K562 (cell line): ENCODE measurements around the gene SLC16A12. TPM values are rescaled to one million over a fixed set of nuclear protein-coding genes. Genes with fewer than 3 reads are reported as not detected.

Experiments
- ATAC-seq: fragments of 200-7000 bp; cut with Tn5 transposase; 3 replicates; pipeline ENCODE4 v1.9.1; 2020; ENCODE audit warnings: moderate library complexity
- BruUV-seq: library from RNA; stranded (reverse); fragments of 400-500 nt; replicated peaks from 2 replicates; lab custom pipeline; 2021; lab: Mats Ljungman, UMichigan
- CTCF ChIA-PET: fragments of 300-600 bp; formaldehyde crosslinking; extraction: SDS; loops from one replicate; lab custom pipeline; 2021; ENCODE audit warnings: low intra/inter-chr PET ratio; lab: Yijun Ruan, JAX
- POLR2A ChIA-PET: fragments of 300-600, 350-650 bp; sonication (Branson Sonifier 250); formaldehyde crosslinking; extraction: SDS; loops from one replicate; lab custom pipeline; 2021; ENCODE audit warnings: antibody characterized with exemption, inconsistent platforms; lab: Yijun Ruan, JAX
- DNase-seq, 4 experiments: peaks; one replicate each; pipeline versions ENCODE4 v3.0.0 to v3.0.0-alpha.2; 2011 to 2018; ENCODE audit warnings: low spot score in 3 of 4, mixed read lengths in 3 of 4; ENCODE audit errors: extremely low read depth in 1 of 4
- FAIRE-seq: peaks from 2 replicates; lab custom pipeline; 2011; peaks lifted over from hg19 to GRCh38; lab: Jason Lieb, UNC
- H2AFZ ChIP-seq: 2 replicates; pipeline ENCODE4 v1.6.0; 2011; ENCODE audit warnings: low read depth, low read length, control low read depth, inconsistent platforms
- H3K27ac ChIP-seq: fragments of 200-600 bp; 3 replicates; pipeline ENCODE4 v1.8.0; 2011; ENCODE audit warnings: low read depth, mild to moderate bottlenecking, control low read depth, inconsistent platforms, low read length, moderate library complexity, mixed read lengths; ENCODE audit errors: extremely low read depth
- H3K27me3 ChIP-seq, 2 experiments: fragments of 300-600 bp in 1 of 2; 2 replicates in 1 of 2; 3 replicates in 1 of 2; pipeline versions ENCODE4 v1.6.0 to v1.8.0; 2011; ENCODE audit warnings: inconsistent platforms in 2 of 2, low read length in 2 of 2, mild to moderate bottlenecking in 1 of 2, mixed read lengths in 1 of 2, moderate library complexity in 1 of 2; ENCODE audit not compliant: control insufficient read depth in 2 of 2, insufficient read depth in 2 of 2
- H3K36me3 ChIP-seq: fragments of 300-600 bp; 3 replicates; pipeline ENCODE4 v1.8.0; 2011; ENCODE audit warnings: mild to moderate bottlenecking, low read length, inconsistent platforms; ENCODE audit not compliant: control insufficient read depth, insufficient read depth
- H3K4me1 ChIP-seq, 2 experiments: fragments of 200-600 bp in 1 of 2; replicated peaks in 1 of 2; 2 replicates in 1 of 2; 3 replicates in 1 of 2; pipeline versions ENCODE4 v1.5.1 to v1.8.0; 2011; ENCODE audit warnings: inconsistent platforms in 2 of 2, low read length in 2 of 2, mild to moderate bottlenecking in 1 of 2, mixed read lengths in 1 of 2, moderate library complexity in 1 of 2; ENCODE audit not compliant: control insufficient read depth in 2 of 2, insufficient read depth in 2 of 2
- H3K4me2 ChIP-seq: 2 replicates; pipeline ENCODE4 v1.6.1; 2011; ENCODE audit warnings: low read length, control low read depth, inconsistent platforms, mixed read lengths; ENCODE audit not compliant: insufficient read depth
- H3K4me3 ChIP-seq: fragments of 200-600 bp; sonication (generic), shearing (Covaris generic); 2 replicates; pipeline ENCODE4 v1.5.1; 2016; ENCODE audit warnings: control low read depth, inconsistent platforms
- H3K79me2 ChIP-seq: fragments of 200-600 bp; 3 replicates; pipeline ENCODE4 v1.8.0; 2011; ENCODE audit warnings: low read length, inconsistent platforms; ENCODE audit not compliant: control insufficient read depth, insufficient read depth
- H3K9ac ChIP-seq, 2 experiments: 2 replicates each; pipeline versions ENCODE4 v1.6.0 to v1.6.1; 2011; ENCODE audit warnings: low read depth in 2 of 2, low read length in 2 of 2, control low read depth in 1 of 2, inconsistent platforms in 1 of 2, mild to moderate bottlenecking in 1 of 2, mixed read lengths in 1 of 2; ENCODE audit not compliant: insufficient read depth in 1 of 2
- H3K9me1 ChIP-seq: one replicate; pipeline ENCODE4 v1.6.0; 2011; ENCODE audit warnings: inconsistent platforms, mild to moderate bottlenecking, low read length, moderate library complexity; ENCODE audit not compliant: control insufficient read depth, insufficient read depth
- H3K9me3 ChIP-seq: replicated peaks from 2 replicates; pipeline ENCODE4 v1.5.1; 2011; ENCODE audit warnings: low read depth, low read length, inconsistent platforms; ENCODE audit not compliant: control insufficient read depth, insufficient read depth
- H4K20me1 ChIP-seq: replicated peaks from 2 replicates; pipeline ENCODE4 v1.6.1; 2011; ENCODE audit warnings: low read length, inconsistent platforms, mixed read lengths; ENCODE audit not compliant: control insufficient read depth, insufficient read depth
- ATF7 ChIP-seq: fragments of 450-650 bp; IDR thresholded peaks from 2 replicates; pipeline ENCODE4 v1.7.1; 2014; ENCODE audit warnings: mild to moderate bottlenecking, moderate library complexity
- ELF2 ChIP-seq: fragments of 250-450 bp; sonication (Bioruptor Pico); IDR thresholded peaks from 2 replicates; pipeline ENCODE4 v1.5.0; 2021; ENCODE audit warnings: mild to moderate bottlenecking
- ETS1 ChIP-seq: conservative IDR thresholded peaks from 2 replicates; pipeline ENCODE4 v1.6.1; 2011; ENCODE audit warnings: low read depth, mild to moderate bottlenecking, low read length; ENCODE audit not compliant: control insufficient read depth
- FUS ChIP-seq: fragments of 200-400 bp; formaldehyde crosslinking; optimal IDR thresholded peaks from 2 replicates; pipeline ENCODE3; 2017; ENCODE audit warnings: low read depth, low read length
- HDGF ChIP-seq: fragments of 450-650 bp; IDR thresholded peaks from 2 replicates; pipeline ENCODE4 v1.6.1; 2016
- MYBL2 ChIP-seq, 2 experiments: fragments of 450-650 bp in 1 of 2; sonication (generic) in 1 of 2; formaldehyde crosslinking in 1 of 2; IDR thresholded peaks; 2 replicates each; pipeline versions ENCODE4 v1.6.1 to v1.8.1; 2017 to 2022; ENCODE audit warnings: borderline replicate concordance in 1 of 2, inconsistent platforms in 1 of 2, low read depth in 1 of 2, mild to moderate bottlenecking in 1 of 2, missing genetic modification reagents in 1 of 2, moderate library complexity in 1 of 2
- NR1H2 ChIP-seq: sonication (generic); formaldehyde crosslinking; IDR thresholded peaks from 2 replicates; pipeline ENCODE4 v1.4.0; 2020; ENCODE audit warnings: mild to moderate bottlenecking, missing genetic modification reagents
- PHF20 ChIP-seq: fragments of 450-650 bp; IDR thresholded peaks from 2 replicates; pipeline ENCODE4 v1.6.1; 2018; ENCODE audit not compliant: partially characterized antibody
- RBBP5 ChIP-seq: fragments of 200-600 bp; sonication (generic); IDR thresholded peaks from 2 replicates; pipeline ENCODE4 v1.6.1; 2012; ENCODE audit warnings: borderline replicate concordance, mild to moderate bottlenecking, low read length, control low read depth, inconsistent platforms; ENCODE audit not compliant: insufficient read depth, poor library complexity, severe bottlenecking
- SRSF7 ChIP-seq: fragments of 200-400 bp; formaldehyde crosslinking; optimal IDR thresholded peaks from 2 replicates; pipeline ENCODE3; 2017; ENCODE audit warnings: mild to moderate bottlenecking, low read depth, low read length
- YBX1 ChIP-seq: fragments of 450-650 bp; IDR thresholded peaks from 2 replicates; pipeline ENCODE4 v1.7.1; 2016; ENCODE audit warnings: mild to moderate bottlenecking
- ZNF318 ChIP-seq, 2 experiments: fragments of 450-650 bp; IDR thresholded peaks; 2 replicates each; pipeline ENCODE4 v1.6.1; 2016; ENCODE audit warnings: mild to moderate bottlenecking in 2 of 2, borderline replicate concordance in 1 of 2, low read depth in 1 of 2, moderate library complexity in 1 of 2
- ZNF830 ChIP-seq: fragments of 250-450 bp; sonication (Bioruptor Pico); IDR thresholded peaks from 2 replicates; pipeline ENCODE4 v1.5.0; 2021; ENCODE audit warnings: mild to moderate bottlenecking
- WGBS: fragments of 100-300 bp; shearing (Covaris generic); methylation state at CpG from one replicate; pipeline ENCODE4 v1.1.6; 2016; ENCODE audit warnings: low coverage, mixed read lengths; ENCODE audit not compliant: insufficient coverage; ENCODE audit errors: missing lambda C conversion rate; 5-methylcytosine and 5-hydroxymethylcytosine counted together
- in situ Hi-C: fragments of 300-500 bp; cut with MboI; formaldehyde crosslinking; loops from 4 replicates; pipeline ENCODE4 v1.15.0; 2018; ENCODE audit warnings: inconsistent platforms, mixed read lengths
- intact Hi-C: fragments of 100-400 bp; cut with micrococcal nuclease; formaldehyde crosslinking; loops from 2 replicates; pipeline ENCODE4 v1.14.2; 2022
- polyA plus RNA-seq, 8 experiments: library from polyadenylated mRNA; depleted of rRNA in 4 of 8; stranded (reverse) in 5 of 8; unstranded in 3 of 8; fragments of >200 nt; fragmentation: Nextera tagmentation in 2 of 8; fragmentation: Illumina TruSeq in 1 of 8; extraction: Ambion mirVana in 2 of 8; extraction: Trizol in 1 of 8; gene quantifications; 2 replicates each; pipeline versions ENCODE4 v1.2.1 to v1.2.3, GENCODE V29; 2011 to 2014; ENCODE audit warnings: inconsistent platforms in 1 of 8, missing spikeins in 1 of 8
- total RNA-seq, 7 experiments: library from RNA; depleted of rRNA in 6 of 7; stranded (reverse); fragments of >200 nt in 6 of 7; fragmentation: Illumina TruSeq in 2 of 7; extraction: Trizol in 2 of 7; gene quantifications; 2 replicates each; pipeline versions ENCODE4 v1.2.1 to v1.2.3, GENCODE V29; 2011 to 2021; ENCODE audit warnings: low replicate concordance in 1 of 7

SLC16A12 gene
- total and polyA plus RNA-seq, 9 of the 15 experiments (the other 6 are each of a cell fraction or from before 2014, with no cell fraction given), result not detected

GRCh38 chr10:89395141-89395540 lies 140.3 kb downstream of the SLC16A12 start:
- H3K4me2 ChIP-seq, result no peak overlapping the region
- no peaks in the 10 kb centered on the region for H3K36me3 ChIP-seq
- no peaks in the 10 kb centered on the region for H3K27me3 ChIP-seq
- in situ Hi-C loops (no loop called here), intact Hi-C loops (no loop called here)
- no peaks in the 10 kb centered on the region for H3K9me3 ChIP-seq
- no peaks in the 10 kb centered on the region for H4K20me1 ChIP-seq
- no peak for ATAC-seq
- FAIRE-seq, result no peak
- no CpG with 5 or more reads among the region's 2 CpGs for whole genome bisulfite sequencing
- ChIA-PET POLR2A (no interaction called here), CTCF (no interaction called here)
- H3K9ac ChIP-seq, result no peak overlapping the region
- peaks cover 0 to 8% of the 10 kb centered on the region in 2 experiments; a peak in 3 of 5 replicates for H3K4me1 ChIP-seq
- no peaks in the 10 kb centered on the region for H3K79me2 ChIP-seq
- H3K4me3 ChIP-seq, result no peak overlapping the region
- no peak overlapping the region for H2AFZ ChIP-seq
- no TSS peak for BruUV-seq
- no peak for DNase-seq
- H3K9me1 ChIP-seq, result no peaks in the 10 kb centered on the region
- no peak overlapping the region for H3K27ac ChIP-seq
- TF ChIP-seq ATF7, result no peak
- no peak for TF ChIP-seq RBBP5
- TF ChIP-seq NR1H2, result no peak
- no peak for TF ChIP-seq MYBL2 (IDR thresholded peaks at IDR 0.05; ENCODE audit: low read depth)
- TF ChIP-seq MYBL2 (CRISPR knock-in tag; IDR thresholded peaks at IDR 0.05; ENCODE audit: borderline replicate concordance), result no peak
- no peak for TF ChIP-seq ELF2
- no peak for TF ChIP-seq ZNF830 (CRISPR knock-in tag)
- no peak for TF ChIP-seq FUS
- TF ChIP-seq ETS1, result no peak
- no peak for TF ChIP-seq ZNF318 (IDR thresholded peaks at IDR 0.05; ENCODE audit: borderline replicate concordance in 1 of 2, low read depth in 1 of 2)
- no peak for TF ChIP-seq PHF20
- TF ChIP-seq HDGF, result no peak
- TF ChIP-seq SRSF7, result no peak
- no peak for TF ChIP-seq YBX1
